UCSD-AML1 (cell line): Measurements from ENCODE around the gene CCNJL.
"Not testable (repeated sequence)": the region's sequence is repeated elsewhere in the genome, so short reads cannot be mapped to it uniquely, and the experiment has no call there.

Experiments used
- DNase-seq: peaks from one replicate; lab custom pipeline; 2025; ENCODE audit not compliant: unreplicated experiment; lab: John Stamatoyannopoulos, UW

The CCNJL gene

GRCh38 chr5:160312134-160312959 is at the start of gene CCNJL:
Gene CCNJL (minus strand): TSS chr5:160312564. CDS start chr5:160311923, 641 bp downstream.
- peak; percentile 55 for DNase-seq

- no peak for DNase-seq
Observed at GRCh38 chr5:160361624-160362228, 49.4 kb upstream of the CCNJL start.

DNA sequence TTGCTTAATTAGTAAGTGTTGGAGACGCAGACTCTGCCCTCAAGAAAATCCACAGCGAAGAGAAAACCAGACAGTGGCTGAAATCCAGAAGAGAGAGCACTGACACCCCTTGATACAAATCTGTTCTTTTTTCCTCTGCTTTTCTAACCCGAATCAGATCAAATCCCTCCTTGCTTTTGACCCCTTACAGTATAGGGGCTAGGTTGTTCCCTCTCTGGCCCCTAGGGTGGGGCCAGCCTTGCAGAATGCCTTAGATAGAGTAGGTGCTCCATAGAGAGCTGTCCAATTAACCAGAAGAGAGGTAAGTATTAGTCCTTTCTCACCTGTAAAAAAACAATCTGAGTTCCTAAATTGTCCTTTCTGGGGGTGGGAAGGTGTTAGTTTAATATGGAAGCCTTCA is 47.9 kb upstream of the CCNJL start:
- DNase-seq, result no peak

- DNase-seq, result peak; percentile 20
Observed at GRCh38 chr5:160359816-160360215, 47.5 kb upstream of the CCNJL start.

DNA sequence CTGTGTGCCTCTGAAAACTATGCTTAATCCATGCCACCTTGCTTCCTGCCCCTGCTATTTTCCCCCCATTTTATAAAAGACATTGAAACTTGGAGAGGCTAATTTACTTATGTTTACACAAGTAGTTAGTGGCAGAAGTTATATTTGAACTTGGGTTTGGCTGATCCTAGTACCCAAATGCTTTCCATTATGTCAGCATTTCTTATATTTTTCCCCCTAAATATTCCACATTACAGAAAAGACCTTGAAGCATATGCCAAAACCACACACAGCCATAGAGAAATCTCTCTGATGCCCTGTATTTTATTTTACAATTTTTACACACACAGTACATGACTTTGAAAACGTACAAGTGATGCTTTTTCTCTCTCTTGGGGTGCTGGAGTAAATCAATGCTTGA is 46.9 kb upstream of the CCNJL start:
- DNase-seq, result no peak

GRCh38 chr5:160357861-160358411 is 45.6 kb upstream of the CCNJL start:
- DNase-seq, result peak; percentile 29

- DNase-seq, result no peak
Observed at GRCh38 chr5:160357394-160357793, 45.0 kb upstream of the CCNJL start.

GRCh38 chr5:160356550-160357347 is 44.4 kb upstream of the CCNJL start:
- DNase-seq, result no peak

DNA sequence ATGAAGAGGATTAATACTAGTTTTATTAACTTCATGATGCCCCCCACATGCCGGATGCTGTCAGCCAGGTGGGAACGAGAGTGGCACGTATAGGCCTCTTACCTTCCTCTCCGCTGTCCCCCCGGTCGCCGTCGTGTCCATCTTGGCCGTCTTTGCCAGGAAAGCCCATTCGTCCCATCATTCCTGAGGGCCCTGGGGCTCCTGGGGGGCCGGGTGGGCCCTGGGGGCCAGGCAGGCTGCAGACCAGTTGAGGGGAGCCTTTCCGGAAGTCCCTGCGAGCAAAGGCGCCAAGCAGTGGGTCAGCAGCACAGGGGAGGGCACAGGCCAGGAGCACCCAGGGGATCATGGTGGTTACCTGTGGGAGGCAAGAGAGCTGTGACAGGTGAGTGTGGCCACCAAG is 42.3 kb upstream of the CCNJL start:
- no peak for DNase-seq

DNA sequence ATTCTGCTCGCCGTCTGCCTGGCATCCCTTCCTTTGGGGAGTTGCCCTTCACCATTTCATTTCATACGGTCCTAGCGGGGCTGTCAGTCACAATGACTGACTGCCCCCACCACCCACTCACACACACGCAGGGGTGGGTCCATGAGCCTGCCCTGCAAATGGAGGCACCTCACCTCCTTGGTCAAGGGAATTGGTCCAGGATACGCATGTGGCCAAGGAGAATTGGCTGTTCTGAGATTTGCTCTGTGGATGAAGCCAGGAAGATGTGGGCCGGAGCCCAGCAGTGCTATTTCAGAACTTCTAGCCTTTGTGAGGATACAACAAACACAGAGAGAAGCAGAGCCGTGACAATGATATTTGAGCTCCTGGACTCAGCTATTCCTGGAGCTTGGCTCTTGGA is 41.0 kb upstream of the CCNJL start:
- no peak for DNase-seq

GRCh38 chr5:160352308-160352707 is 39.9 kb upstream of the CCNJL start:
- no peak for DNase-seq

DNA sequence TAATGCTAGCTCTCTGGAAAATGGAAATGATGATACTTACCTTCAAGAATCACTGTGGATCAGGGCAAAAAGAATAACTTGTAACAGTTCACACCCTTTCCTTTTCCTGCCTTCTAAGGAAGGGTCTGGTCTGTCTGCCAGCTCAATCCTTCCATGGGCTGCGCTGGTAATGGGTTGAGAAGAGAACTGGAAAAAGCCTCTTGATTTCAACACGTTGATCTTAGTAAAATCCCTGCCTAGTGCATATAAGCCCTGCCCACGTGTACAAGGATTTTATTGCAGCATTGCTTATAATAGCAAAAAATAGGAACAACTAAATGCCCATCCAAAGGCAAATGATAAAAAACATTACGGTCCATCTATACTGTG is 37.6 kb upstream of the CCNJL start:
- no peak for DNase-seq

GRCh38 chr5:160349249-160349934 is 37.0 kb upstream of the CCNJL start:
- DNase-seq, result no peak

GRCh38 chr5:160348080-160348479 is 35.7 kb upstream of the CCNJL start:
- DNase-seq, result no peak

DNA sequence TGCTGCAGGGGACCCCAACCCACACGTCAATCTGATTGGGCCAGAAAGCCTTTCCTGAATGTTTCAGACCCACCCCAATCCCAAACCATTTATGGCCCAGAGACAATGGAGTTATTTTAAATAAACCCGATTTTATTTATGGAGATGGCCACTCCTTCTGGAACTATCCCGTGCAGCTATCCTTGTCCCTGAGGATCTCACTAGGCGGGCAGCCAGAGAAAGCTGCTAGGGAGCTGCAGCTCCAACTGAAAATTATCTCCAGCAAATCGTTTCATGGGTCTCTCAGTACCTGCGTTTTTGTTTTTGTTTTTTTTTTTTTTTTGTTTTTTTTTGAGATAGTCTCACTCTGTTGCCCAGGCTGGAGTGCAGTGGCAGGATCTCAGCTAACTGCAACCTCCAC is 35.1 kb upstream of the CCNJL start:
- DNase-seq, result no peak

- DNase-seq, result no peak
Observed at GRCh38 chr5:160342413-160342941, 30.1 kb upstream of the CCNJL start.

DNA sequence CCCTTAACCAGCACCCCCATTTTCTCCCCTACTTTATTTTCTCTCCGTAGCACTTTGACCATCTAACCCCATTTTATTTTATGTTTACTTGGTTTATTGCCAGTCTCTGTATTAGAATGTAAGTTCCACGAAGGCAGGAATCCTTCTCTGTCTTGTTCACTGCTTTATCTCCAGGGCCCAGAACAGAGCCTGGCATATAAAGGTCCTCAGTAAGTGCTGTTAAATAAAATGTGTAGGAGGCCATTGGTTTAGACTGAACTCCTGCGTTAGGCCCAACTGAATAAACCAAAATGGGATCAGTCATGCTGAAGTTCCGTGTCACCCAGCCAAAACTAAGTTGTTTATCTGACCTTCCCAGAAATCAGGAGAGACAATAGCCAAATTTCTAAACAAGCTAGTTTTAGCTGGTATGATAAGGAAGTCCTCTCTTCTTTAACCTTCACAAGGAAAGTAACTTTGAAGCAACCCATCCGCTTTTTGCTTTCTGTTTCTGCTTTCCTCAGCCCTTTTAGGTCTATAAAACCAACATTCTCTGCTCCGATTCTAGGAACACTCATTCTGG is 29.0 kb upstream of the CCNJL start:
- no peak for DNase-seq

DNA sequence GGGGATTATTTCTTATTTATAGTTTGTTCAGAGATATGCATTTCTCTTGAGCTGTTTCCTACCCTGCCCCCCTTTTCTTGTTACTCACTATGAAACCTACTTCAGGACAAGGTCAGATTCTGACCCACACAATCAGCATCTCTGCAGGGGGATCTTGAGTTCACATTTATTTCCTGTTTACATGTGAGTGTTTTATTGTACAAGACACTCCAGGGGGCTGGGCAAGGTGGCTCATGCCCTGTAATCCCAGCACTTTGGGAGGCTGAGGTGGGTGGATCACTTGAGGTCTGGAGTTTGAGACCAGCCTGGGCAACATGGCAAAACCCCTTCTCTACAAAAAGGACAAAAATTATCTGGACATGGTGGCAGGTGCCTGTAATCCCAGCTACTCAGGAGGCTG is 28.1 kb upstream of the CCNJL start:
- DNase-seq, result not testable (repeated sequence)

GRCh38 chr5:160339406-160340130 is 27.2 kb upstream of the CCNJL start:
- DNase-seq, result no peak

DNA sequence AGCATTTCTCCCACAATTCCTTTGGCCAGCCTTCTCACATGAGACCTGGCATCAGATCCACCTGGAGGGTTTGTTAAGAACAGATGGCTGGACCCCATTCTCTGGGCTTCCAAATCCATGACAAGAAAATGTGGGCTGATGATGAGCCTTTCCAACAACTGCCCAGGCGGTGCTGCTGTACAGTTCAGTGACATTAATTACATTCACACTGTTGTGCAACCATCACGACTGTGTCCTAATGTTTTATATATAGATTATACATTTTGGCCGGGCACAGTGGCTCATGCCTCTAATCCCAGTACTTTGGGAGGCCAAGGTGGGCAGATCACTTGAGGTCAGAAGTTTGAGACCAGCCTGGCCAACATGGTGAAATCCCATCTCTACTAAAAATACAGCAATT is 22.4 kb upstream of the CCNJL start:
- DNase-seq, result not testable (repeated sequence)
